Measurements from ENCODE around the gene SNX7.

GRCh38 chr1:98723574-98723973, 62.1 kb downstream of the SNX7 start:
- no peak for TF ChIP-seq CTCF (IDR thresholded peaks at IDR 0.05)
- TF ChIP-seq POLR2A (IDR thresholded peaks at IDR 0.05): no peak
- no peak for TF ChIP-seq EP300 (IDR thresholded peaks at IDR 0.05; ENCODE audit: low read depth)
- TF ChIP-seq POLR2AphosphoS5 (IDR thresholded peaks at IDR 0.05): no peak
